GM19099 (cell line): ENCODE data around the gene ZNF205.

Source experiments
- POLR2A ChIP-seq: IDR thresholded peaks from 3 replicates; pipeline ENCODE4 v1.6.1; 2011; ENCODE audit warnings: low read depth; ENCODE audit not compliant: insufficient read length; ENCODE audit errors: extremely low read depth

ZNF205 gene

GRCh38 chr16:3148256-3149192 is 36.1 kb downstream of the ZNF205 start:
- TF ChIP-seq POLR2A = no peak

- TF ChIP-seq POLR2A = no peak
Measured at GRCh38 chr16:3149193-3149530, 36.8 kb downstream of the ZNF205 start.

- TF ChIP-seq POLR2A = no peak
Measured at GRCh38 chr16:3149630-3150345, 37.4 kb downstream of the ZNF205 start.

- TF ChIP-seq POLR2A = peak; percentile 10
Measured at GRCh38 chr16:3150346-3151218, 38.2 kb downstream of the ZNF205 start.

GRCh38 chr16:3152027-3152276 is 39.6 kb downstream of the ZNF205 start:
- no peak for TF ChIP-seq POLR2A

- no peak for TF ChIP-seq POLR2A
Measured at GRCh38 chr16:3152277-3152990, 40.0 kb downstream of the ZNF205 start.

GRCh38 chr16:3152991-3153368 is 40.6 kb downstream of the ZNF205 start:
- TF ChIP-seq POLR2A = no peak

- TF ChIP-seq POLR2A = no peak
Measured at GRCh38 chr16:3155181-3155580, 42.8 kb downstream of the ZNF205 start.

- no peak for TF ChIP-seq POLR2A
Measured at GRCh38 chr16:3155972-3156371, 43.6 kb downstream of the ZNF205 start.

GRCh38 chr16:3157229-3158025 is 45.0 kb downstream of the ZNF205 start:
- TF ChIP-seq POLR2A = peak; percentile 13

- TF ChIP-seq POLR2A = no peak
Measured at GRCh38 chr16:3158026-3158509, 45.7 kb downstream of the ZNF205 start.

- peak; percentile 21 for TF ChIP-seq POLR2A
Measured at GRCh38 chr16:3158510-3159314, 46.3 kb downstream of the ZNF205 start.
